A673 (cell line): ENCODE results near the gene SEMA5A. TPM values are rescaled to one million over a fixed set of nuclear protein-coding genes. Genes with fewer than 3 reads are reported as not detected.

Experiments used
- BruUV-seq: library from RNA; stranded (reverse); fragments of 400-500 nt; replicated peaks from 2 replicates; lab custom pipeline; 2021; lab: Mats Ljungman, UMichigan
- CTCF ChIA-PET: fragments of 300-600 bp; sonication (Branson Sonifier 250); formaldehyde crosslinking; loops from one replicate; lab custom pipeline; 2022; ENCODE audit warnings: antibody characterized with exemption; lab: Charles Lee
- POLR2A ChIA-PET: fragments of 300-600 bp; sonication (Branson Sonifier 250); formaldehyde crosslinking; loops from one replicate; lab custom pipeline; 2022; ENCODE audit warnings: antibody characterized with exemption; ENCODE audit not compliant: low non-redundant PET; lab: Charles Lee
- DNase-seq: peaks from one replicate; pipeline ENCODE4 v3.0.0-alpha.2; 2015; ENCODE audit warnings: low spot score
- H3K27ac ChIP-seq: fragments of 200-600 bp; sonication (generic); 2 replicates; pipeline ENCODE4 v1.5.1; 2016; ENCODE audit warnings: mixed run types, low read depth, mild to moderate bottlenecking, mixed read lengths, antibody characterized with exemption, low read length; ENCODE audit not compliant: poor library complexity, severe bottlenecking
- H3K27me3 ChIP-seq: fragments of 200-600 bp; sonication (generic); replicated peaks from 2 replicates; pipeline ENCODE4 v1.6.1; 2017; ENCODE audit warnings: mixed run types, low read depth, mild to moderate bottlenecking, mixed read lengths, antibody characterized with exemption, low read length; ENCODE audit not compliant: insufficient read depth, poor library complexity
- H3K36me3 ChIP-seq: fragments of 200-600 bp; sonication (generic); 2 replicates; pipeline ENCODE4 v1.6.1; 2016; ENCODE audit warnings: mixed run types, mild to moderate bottlenecking, mixed read lengths, antibody characterized with exemption, low read length; ENCODE audit not compliant: insufficient read depth, poor library complexity, severe bottlenecking
- H3K4me1 ChIP-seq: fragments of 200-600 bp; sonication (generic); 2 replicates; pipeline ENCODE4 v1.6.1; 2017; ENCODE audit warnings: mixed run types, mild to moderate bottlenecking, mixed read lengths, antibody characterized with exemption, low read length; ENCODE audit not compliant: insufficient read depth, poor library complexity, severe bottlenecking
- H3K4me3 ChIP-seq: fragments of 200-600 bp; sonication (generic); 2 replicates; pipeline ENCODE4 v1.5.1; 2016; ENCODE audit warnings: low read depth, mixed run types, mild to moderate bottlenecking, mixed read lengths, low read length; ENCODE audit not compliant: poor library complexity, severe bottlenecking
- H3K9me3 ChIP-seq: fragments of 200-600 bp; sonication (generic); 2 replicates; pipeline ENCODE4 v1.6.1; 2016; ENCODE audit warnings: mixed run types, low read depth, mild to moderate bottlenecking, mixed read lengths, antibody characterized with exemption, low read length; ENCODE audit not compliant: poor library complexity, severe bottlenecking
- CTCF ChIP-seq: fragments of 300-800, 200-600 bp; sonication (generic); conservative IDR thresholded peaks from 2 replicates; pipeline ENCODE4 v1.5.1; 2017; ENCODE audit warnings: low read depth, mild to moderate bottlenecking, antibody characterized with exemption, low read length, moderate library complexity, mixed read lengths
- EZH2 ChIP-seq: fragments of 200-600 bp; sonication (generic); IDR thresholded peaks from 2 replicates; pipeline ENCODE4 v1.6.1; 2017; ENCODE audit warnings: borderline replicate concordance, low read depth, mild to moderate bottlenecking, mixed read lengths, antibody characterized with exemption, low read length; ENCODE audit not compliant: poor library complexity, severe bottlenecking
- intact Hi-C: fragments of 100-400 bp; cut with micrococcal nuclease; formaldehyde crosslinking; loops from one replicate; pipeline ENCODE4 v1.10.0; 2022; ENCODE audit not compliant: unreplicated experiment
- total RNA-seq: library from RNA; stranded (reverse); gene quantifications from 2 replicates; pipeline ENCODE4 v1.2.3, GENCODE V29; 2021

SEMA5A gene
- total RNA-seq, 1 experiment from 2014 or later: 0.17 TPM

- ChIA-PET POLR2A (no interaction called here), CTCF (no interaction called here)
- Histone ChIP-seq H3K27me3 (no peaks in the 10 kb centered on the region), H3K4me3 (no peak overlapping the region), H3K36me3 (no peaks in the 10 kb centered on the region), H3K9me3 (peaks cover 9% of the 10 kb centered on the region), H3K4me1 (no peaks in the 10 kb centered on the region), H3K27ac (no peak overlapping the region)
- TF ChIP-seq CTCF (no peak), EZH2 (no peak)
- intact Hi-C loops: no loop called here
- no peak for DNase-seq
- BruUV-seq: no TSS peak
Observed at GRCh38 chr5:9056046-9056445, 489.8 kb downstream of the SEMA5A start.

DNA sequence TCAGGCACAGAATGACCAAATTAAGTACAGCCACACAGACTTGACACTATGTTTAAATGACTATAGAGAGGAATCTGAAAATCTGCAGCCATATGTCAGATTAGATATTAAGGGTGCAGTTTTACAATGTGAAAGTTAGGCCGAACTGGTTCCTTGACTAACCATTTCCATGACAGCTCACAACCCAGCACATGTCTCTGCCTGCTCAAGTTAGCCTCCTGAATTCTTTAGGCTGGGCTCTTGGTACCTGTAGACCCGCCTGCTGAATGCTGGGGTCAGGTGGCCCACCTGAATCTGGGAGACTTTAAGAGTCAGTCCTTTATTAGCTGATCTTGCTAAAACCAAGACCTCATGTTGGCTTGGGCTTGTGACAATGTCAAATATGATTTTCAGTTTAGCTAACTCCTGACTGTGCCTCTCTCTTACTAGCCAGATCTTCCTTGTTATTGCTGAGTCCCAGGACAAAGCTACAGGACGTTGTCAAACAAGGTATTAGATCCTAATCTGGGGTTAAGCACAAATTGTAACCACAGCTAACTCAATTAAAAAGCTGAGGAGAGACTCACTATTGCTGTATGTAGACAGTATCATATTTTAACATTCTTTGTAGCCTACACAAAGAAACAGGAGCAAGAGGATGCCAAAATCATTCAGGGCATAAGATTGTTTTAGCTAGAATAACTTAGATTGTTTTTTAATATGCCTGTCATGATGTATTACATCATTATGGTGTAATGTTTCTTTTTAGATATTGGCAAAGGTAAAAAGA is 490.9 kb downstream of the SEMA5A start:
- Histone ChIP-seq H3K27ac (no peak overlapping the region), H3K27me3 (no peaks in the 10 kb centered on the region), H3K9me3 (peaks cover 9% of the 10 kb centered on the region), H3K4me3 (no peak overlapping the region), H3K36me3 (no peaks in the 10 kb centered on the region), H3K4me1 (no peaks in the 10 kb centered on the region)
- no peak for DNase-seq
- CTCF ChIA-PET: no interaction called here
- POLR2A ChIA-PET: no interaction called here
- TF ChIP-seq EZH2 (no peak), CTCF (no peak)
- intact Hi-C loops: no loop called here
- BruUV-seq: no TSS peak

DNA sequence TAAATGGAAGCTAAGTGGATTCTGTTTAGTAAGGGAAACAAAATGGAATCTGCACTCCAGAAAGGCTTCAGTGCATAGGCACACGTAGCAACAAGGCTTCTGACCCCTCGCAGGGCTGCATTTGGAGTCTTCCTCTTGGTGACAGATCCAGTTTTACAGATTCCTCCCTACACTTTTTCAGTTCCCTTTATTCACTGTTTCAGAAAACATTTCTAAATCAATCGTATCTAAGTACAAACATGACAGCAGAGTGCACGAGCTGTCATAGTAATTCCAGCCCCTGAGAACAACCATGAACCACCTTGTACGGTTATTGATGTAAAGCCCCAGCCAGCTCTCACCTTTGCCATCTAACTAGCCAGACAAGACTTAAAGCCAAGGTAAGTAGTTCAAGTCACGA is 491.6 kb downstream of the SEMA5A start:
- no peaks in the 10 kb centered on the region for H3K4me1 ChIP-seq
- H3K36me3 ChIP-seq: no peaks in the 10 kb centered on the region
- CTCF ChIA-PET: no interaction called here
- POLR2A ChIA-PET: no interaction called here
- H3K4me3 ChIP-seq: no peak overlapping the region
- intact Hi-C loops: no loop called here
- DNase-seq: no peak
- TF ChIP-seq CTCF (no peak), EZH2 (no peak)
- H3K27ac ChIP-seq: no peak overlapping the region
- BruUV-seq: no TSS peak
- peaks cover 9% of the 10 kb centered on the region for H3K9me3 ChIP-seq
- no peaks in the 10 kb centered on the region for H3K27me3 ChIP-seq
